Measurements from ENCODE around the gene SNX32. TPM values are rescaled to one million over a fixed set of nuclear protein-coding genes. Genes with fewer than 3 reads are reported as not detected.
A peak's percentile ranks its signal among the peaks of the same experiment; 100 is the strongest.

Gene SNX32
- total and polyA plus RNA-seq, 2 of the 13 experiments (the other 11 are each of a cell fraction or from before 2014, with no cell fraction given), result 0.09 to 0.34 TPM

- TF ChIP-seq ZNF333 (CRISPR knock-in tag; IDR thresholded peaks at IDR 0.05; ENCODE audit: borderline replicate concordance) (peak; percentile 74; the same call in 1 of the 2 replicates), ZHX2 (IDR thresholded peaks at IDR 0.05; ENCODE audit: low read depth) (peak; percentile 36; the same call in 1 of the 2 replicates), ZHX2 (CRISPR knock-in tag; IDR thresholded peaks at IDR 0.05; ENCODE audit: borderline replicate concordance) (no peak), MED8 (CRISPR knock-in tag; IDR thresholded peaks at IDR 0.05; ENCODE audit: insufficient replicate concordance) (peak; percentile 38), NFYC (CRISPR knock-in tag; IDR thresholded peaks at IDR 0.05) (peak; percentile 76), HNRNPLL (IDR thresholded peaks at IDR 0.05; ENCODE audit: low read depth, low read length, poor library complexity, severe bottlenecking) (peak; percentile 61), THAP11 (CRISPR knock-in tag; IDR thresholded peaks at IDR 0.05) (peak; percentile 99), CERS6 (CRISPR knock-in tag; IDR thresholded peaks at IDR 0.05) (no peak), TFDP1 (CRISPR knock-in tag; IDR thresholded peaks at IDR 0.05; ENCODE audit: borderline replicate concordance) (peak; percentile 89), THYN1 (CRISPR knock-in tag; IDR thresholded peaks at IDR 0.05; ENCODE audit: borderline replicate concordance, low read depth) (0 out of 2 replicates have a peak, but pooled peaks have one; percentile 81), SP1 (IDR thresholded peaks at IDR 0.05) (no peak), SP1 (CRISPR knock-in tag; IDR thresholded peaks at IDR 0.05) (peak; percentile 59; the same call in 1 of the 2 replicates), SIN3A (IDR thresholded peaks at IDR 0.05; ENCODE audit: borderline replicate concordance, low read depth, low read length) (peak; percentile 85; the same call in 1 of the 2 replicates), ZNF350 (CRISPR knock-in tag; IDR thresholded peaks at IDR 0.05; ENCODE audit: borderline replicate concordance, low read depth) (no peak; the same call in 1 of the 2 replicates), ETV6 (CRISPR knock-in tag; conservative IDR thresholded peaks at IDR 0.05) (peak; percentile 38; the same call in 1 of the 2 replicates), GATAD1 (CRISPR knock-in tag; IDR thresholded peaks at IDR 0.05) (peak; percentile 86), SAP130 (CRISPR knock-in tag; IDR thresholded peaks at IDR 0.05; ENCODE audit: low read depth) (peak; percentile 93), FOSL2 (CRISPR knock-in tag; IDR thresholded peaks at IDR 0.05) (peak; percentile 14; the same call in 1 of the 2 replicates)
Measured at GRCh38 chr11:65857853-65858680, 24.3 kb downstream of the SNX32 start, which contains the start of gene CFL1 (continued).
